Large intestine (tissue), 3 donors: ENCODE data around the gene TRIM47. TPM values are rescaled to one million over a fixed set of nuclear protein-coding genes. Genes with fewer than 3 reads are reported as not detected.

Experiments
- DNase-seq, 2 donors: peaks; one replicate each; pipeline versions ENCODE4 v3.0.0 to v3.0.0-alpha.2; 2013
- H3K27ac ChIP-seq: one replicate; pipeline ENCODE4 v1.5.1; 2013; ENCODE audit warnings: low read length
- H3K27me3 ChIP-seq: 2 replicates; pipeline ENCODE4 v1.6.1; 2013; ENCODE audit warnings: low read length; ENCODE audit not compliant: control insufficient read depth, insufficient read depth
- H3K36me3 ChIP-seq: 2 replicates; pipeline ENCODE4 v1.6.1; 2013; ENCODE audit warnings: low read length; ENCODE audit not compliant: control insufficient read depth, insufficient read depth
- H3K4me1 ChIP-seq: one replicate; pipeline ENCODE4 v1.6.1; 2013; ENCODE audit warnings: low read length; ENCODE audit not compliant: control insufficient read depth, insufficient read depth
- H3K4me3 ChIP-seq: one replicate; pipeline ENCODE4 v1.5.1; 2013; ENCODE audit warnings: low read length
- H3K9me3 ChIP-seq: one replicate; pipeline ENCODE4 v1.6.1; 2013; ENCODE audit warnings: mild to moderate bottlenecking, low read depth, low read length, moderate library complexity; ENCODE audit not compliant: control insufficient read depth
- WGBS: methylation state at CpG from one replicate; pipeline ENCODE4 v1.1.5; 2013; ENCODE audit warnings: low lambda C conversion rate; ENCODE audit not compliant: insufficient coverage; 5-methylcytosine and 5-hydroxymethylcytosine counted together
- polyA plus RNA-seq: library from polyadenylated mRNA; unstranded; fragments of 120-200 nt; gene quantifications from one replicate; pipeline ENCODE4 v1.2.1, GENCODE V29; 2013

The TRIM47 gene
- polyA plus RNA-seq, 1 donor = 9.8 TPM

DNA sequence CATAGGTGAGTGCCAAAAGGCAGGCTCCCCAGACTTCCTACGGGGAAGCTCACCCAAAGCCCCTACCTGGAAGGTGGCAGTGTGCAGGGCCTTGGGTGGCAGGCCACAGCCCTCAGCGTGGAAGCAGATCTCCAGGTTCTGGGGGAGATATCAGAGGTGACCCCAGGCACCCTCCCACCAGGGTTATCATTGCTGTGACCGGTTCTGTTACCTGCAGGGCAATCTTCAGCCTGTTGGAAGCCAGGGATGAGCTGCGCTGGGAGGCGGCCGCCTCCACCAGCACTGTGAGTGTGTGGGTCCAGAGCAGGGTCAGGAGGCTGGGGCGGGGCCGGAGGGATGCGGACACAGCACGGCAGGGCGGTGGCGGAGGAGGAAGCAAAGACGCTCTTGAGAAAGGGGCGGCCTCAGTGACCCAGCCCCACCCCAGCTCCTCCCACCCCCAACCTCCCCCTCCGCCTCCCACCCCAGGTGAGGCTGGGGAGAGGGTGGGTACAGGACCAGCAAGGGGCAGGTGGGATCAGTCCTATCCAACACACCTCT, 47.3 kb downstream of the TRIM47 start:
- H3K27me3 ChIP-seq = no peaks in the 10 kb centered on the region
- no peak for DNase-seq
- H3K9me3 ChIP-seq = peaks cover 6% of the 10 kb centered on the region
- no CpG with 5 or more reads among the region's 15 CpGs for WGBS
- H3K27ac ChIP-seq = no peak overlapping the region
- peaks cover 15% of the 10 kb centered on the region for H3K36me3 ChIP-seq
- H3K4me3 ChIP-seq = no peak overlapping the region
- H3K4me1 ChIP-seq = peaks cover 7% of the 10 kb centered on the region

DNA sequence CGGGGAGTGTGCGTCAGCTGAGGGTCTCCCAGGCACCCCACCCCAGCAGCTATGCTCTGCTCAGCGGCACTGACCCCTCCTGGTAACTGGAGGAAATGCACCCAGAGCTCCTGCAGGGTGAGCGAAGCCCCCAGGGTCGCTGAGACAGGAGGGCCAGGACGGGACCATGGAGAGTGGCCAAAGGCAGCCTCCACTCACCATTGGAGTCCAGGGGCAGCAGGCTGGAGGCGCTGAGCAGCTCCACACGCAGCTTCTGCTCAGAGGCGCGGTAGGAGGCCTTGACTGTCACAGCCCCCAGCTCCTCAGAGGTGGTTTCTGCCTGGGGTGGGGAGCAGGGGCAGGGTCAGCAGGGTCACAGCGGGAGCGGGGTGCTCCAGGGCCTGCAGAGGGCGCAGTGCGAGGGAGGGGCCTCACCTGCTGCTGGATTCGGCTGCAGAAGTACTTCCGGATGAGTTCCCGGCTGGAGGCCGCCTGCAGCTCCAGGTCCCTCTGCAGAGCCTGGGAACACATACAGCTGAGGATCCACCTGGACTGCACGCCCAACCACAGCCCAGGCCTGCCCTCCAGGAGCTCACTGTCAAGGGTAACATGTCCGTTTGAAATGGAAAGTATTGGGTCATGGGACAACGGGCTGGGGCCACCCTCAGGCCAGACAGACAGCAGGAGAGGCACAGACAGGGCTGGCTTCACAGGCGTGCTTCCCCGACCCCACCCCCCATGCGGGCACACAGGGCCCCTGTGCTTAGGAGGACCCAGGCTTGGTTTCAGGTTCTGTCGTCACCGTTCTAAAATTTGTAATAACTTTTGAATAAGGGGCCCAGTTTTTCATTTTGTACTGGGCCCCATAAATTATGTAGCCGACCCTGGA, 48.0 kb downstream of the TRIM47 start:
- H3K9me3 ChIP-seq = peaks cover 5% of the 10 kb centered on the region
- peaks cover 20% of the 10 kb centered on the region for H3K36me3 ChIP-seq
- DNase-seq = no peak
- H3K4me1 ChIP-seq = peaks cover 7% of the 10 kb centered on the region
- H3K27ac ChIP-seq = no peak overlapping the region
- no peaks in the 10 kb centered on the region for H3K27me3 ChIP-seq
- H3K4me3 ChIP-seq = no peak overlapping the region
- WGBS = no CpG with 5 or more reads among the region's 27 CpGs

DNA sequence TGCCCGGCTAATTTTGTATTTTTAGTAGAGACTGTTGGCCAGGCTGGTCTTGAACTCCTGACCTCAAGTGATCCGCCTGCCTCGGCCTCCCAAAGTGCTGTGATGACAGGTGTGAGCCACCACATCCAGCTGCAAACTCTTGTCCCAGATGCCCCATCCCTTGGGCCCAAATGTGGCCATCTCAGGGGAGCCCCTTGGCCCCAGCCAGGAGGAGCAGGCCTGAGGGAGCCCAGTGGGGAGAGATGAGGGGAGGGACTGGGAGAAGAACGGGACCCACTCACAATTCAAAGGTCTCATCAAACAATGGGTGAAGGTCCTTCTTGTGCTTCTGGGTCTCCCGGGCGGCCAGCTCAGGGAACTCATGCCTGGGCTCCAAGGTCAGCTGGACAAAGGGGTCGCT, 48.6 kb downstream of the TRIM47 start:
- WGBS = no CpG with 5 or more reads among the region's 7 CpGs
- H3K36me3 ChIP-seq = peaks cover 23% of the 10 kb centered on the region
- no peak for DNase-seq

DNA sequence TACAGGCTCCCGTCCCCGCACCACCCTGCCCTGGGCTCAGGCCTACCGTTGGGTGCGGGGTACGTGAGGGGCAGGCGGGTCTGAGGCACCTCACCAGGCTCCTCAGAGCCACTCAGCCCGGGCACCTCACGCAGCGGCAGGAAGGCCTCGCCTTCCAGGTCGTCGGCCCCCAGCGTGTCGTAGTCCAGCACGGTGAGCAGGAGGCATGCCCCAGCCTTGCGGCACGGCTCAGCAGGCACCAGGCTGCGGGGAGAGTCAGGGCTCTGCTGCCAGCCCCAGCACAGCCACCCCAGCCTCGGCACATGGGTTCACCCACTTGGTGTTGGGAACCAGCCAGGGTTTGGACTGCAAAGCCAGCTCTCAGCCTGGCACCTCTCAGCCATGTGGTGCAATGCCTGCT, 49.6 kb downstream of the TRIM47 start:
- no CpG with 5 or more reads among the region's 19 CpGs for WGBS
- H3K27ac ChIP-seq = no peak overlapping the region
- peaks cover 28% of the 10 kb centered on the region for H3K36me3 ChIP-seq

More for the DNA sequence above, 48.6 kb downstream of the TRIM47 start:
- Histone ChIP-seq H3K27ac (no peak overlapping the region), H3K9me3 (peaks cover 3% of the 10 kb centered on the region), H3K4me1 (peaks cover 7% of the 10 kb centered on the region), H3K4me3 (no peak overlapping the region), H3K27me3 (no peaks in the 10 kb centered on the region)

DNA sequence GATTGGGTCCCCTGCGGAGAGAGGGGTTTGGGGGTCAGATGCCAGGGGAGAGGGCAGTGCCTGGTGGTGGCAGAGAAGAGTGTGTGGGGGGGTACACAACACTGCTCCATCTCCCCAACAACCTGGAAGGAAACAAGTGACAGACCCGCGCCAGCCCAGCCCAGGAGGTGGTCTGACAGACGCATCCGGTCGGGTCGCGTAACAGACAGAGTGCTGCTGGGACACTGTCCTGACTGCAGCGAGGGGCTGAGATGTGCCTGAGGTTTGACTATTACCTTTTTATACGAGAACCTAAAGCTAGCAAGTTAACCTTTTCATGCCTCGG, 50.3 kb downstream of the TRIM47 start:
- Histone ChIP-seq H3K4me1 (peaks cover 7% of the 10 kb centered on the region), H3K36me3 (peaks cover 35% of the 10 kb centered on the region), H3K4me3 (peak overlapping the region; percentile 27), H3K27me3 (no peaks in the 10 kb centered on the region), H3K9me3 (peaks cover 3% of the 10 kb centered on the region), H3K27ac (peak overlapping the region; percentile 42)
- no CpG with 5 or more reads among the region's 11 CpGs for WGBS
- DNase-seq = no peak

More for the DNA sequence above, 49.6 kb downstream of the TRIM47 start:
- no peak overlapping the region for H3K4me3 ChIP-seq
- no peak for DNase-seq
- no peaks in the 10 kb centered on the region for H3K27me3 ChIP-seq
- no peaks in the 10 kb centered on the region for H3K9me3 ChIP-seq
- H3K4me1 ChIP-seq = peaks cover 7% of the 10 kb centered on the region

DNA sequence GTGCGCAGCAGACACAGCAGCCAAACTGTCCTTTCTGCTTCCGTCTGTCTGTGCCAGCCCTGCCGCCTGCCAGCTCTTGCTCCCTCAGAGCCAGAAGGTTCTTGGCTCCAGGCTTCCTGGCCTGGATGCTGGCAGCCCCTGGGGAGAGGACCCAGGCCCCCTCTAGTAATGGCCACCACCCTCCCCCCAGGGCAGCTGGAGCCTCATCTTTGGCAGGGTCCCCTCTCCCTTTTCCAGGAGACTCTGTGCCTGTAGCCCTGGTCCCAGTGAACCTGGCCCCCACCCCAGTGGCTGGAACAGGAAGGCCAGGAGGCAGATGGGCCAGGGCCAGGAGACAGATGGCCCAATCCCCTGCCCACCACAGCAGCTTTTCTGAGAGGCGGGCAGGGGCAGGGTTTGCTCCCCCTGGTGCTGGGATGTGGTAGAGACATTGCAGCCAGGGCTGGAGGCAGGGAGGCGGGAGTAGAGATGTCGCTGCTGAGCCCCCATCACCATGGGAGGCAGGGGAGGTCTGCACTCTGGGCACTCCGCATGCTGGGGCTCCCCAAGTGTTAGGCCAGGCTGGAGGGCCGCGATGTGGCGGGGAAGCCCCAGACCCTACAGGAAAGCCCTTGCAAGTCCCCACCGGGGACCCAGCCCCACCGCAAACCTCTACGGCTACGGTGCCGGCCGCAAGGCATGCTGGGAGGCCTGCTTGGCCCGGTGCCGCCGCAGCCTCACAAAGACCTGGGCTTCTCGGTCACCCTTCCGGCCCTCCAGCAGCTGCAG, 50.9 kb downstream of the TRIM47 start:
- DNase-seq = peak in 1 of 2 donors; percentile 58
- H3K9me3 ChIP-seq = peaks cover 3% of the 10 kb centered on the region
- H3K27me3 ChIP-seq = no peaks in the 10 kb centered on the region
- peaks cover 41% of the 10 kb centered on the region for H3K36me3 ChIP-seq
- H3K4me1 ChIP-seq = peaks cover 7% of the 10 kb centered on the region
- WGBS = no CpG with 5 or more reads among the region's 21 CpGs
- peak overlapping the region; percentile 42 for H3K27ac ChIP-seq
- H3K4me3 ChIP-seq = peak overlapping the region; percentile 27

DNA sequence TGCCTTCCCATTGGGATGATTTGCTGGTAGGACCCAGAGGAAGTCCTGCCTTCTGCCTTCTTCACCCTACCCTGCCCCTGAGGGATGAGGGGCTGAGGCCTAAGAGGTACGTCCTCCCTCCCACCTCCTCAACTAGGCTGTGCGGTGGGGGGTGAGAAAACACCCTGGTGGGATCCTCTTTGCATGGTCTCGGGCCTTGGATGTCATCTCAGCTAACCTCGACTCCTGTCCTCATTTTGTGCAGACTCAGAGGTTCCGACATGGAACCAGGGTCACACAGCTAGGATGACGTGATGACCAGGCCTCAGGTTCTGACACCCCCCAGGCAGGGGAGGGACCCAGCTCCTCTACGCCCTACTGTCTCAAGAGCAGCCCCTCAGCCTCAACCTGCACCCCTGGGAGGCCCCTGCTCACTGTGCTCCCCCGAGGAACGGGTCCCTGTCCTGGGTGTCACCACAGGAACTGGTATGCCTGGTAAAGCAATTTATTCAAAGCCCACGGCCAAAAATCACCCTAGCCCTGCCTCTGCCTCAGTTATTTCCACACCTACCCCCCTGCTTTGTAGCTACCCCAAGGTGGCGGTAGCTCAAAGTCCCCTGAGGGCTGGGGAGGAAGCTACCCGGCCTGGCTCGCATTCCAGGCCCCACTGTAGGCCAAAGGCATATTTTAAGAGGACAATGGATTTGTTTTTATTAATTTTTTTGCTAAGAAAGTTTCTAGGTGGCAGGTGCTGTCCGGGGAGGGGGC, 51.6 kb downstream of the TRIM47 start:
- no peak for DNase-seq
- peaks cover 7% of the 10 kb centered on the region for H3K4me1 ChIP-seq
- H3K36me3 ChIP-seq = peaks cover 48% of the 10 kb centered on the region
- H3K27ac ChIP-seq = peak overlapping the region; percentile 23
- 80% methylated on average over 1 of the region's 14 CpGs for WGBS
- H3K27me3 ChIP-seq = no peaks in the 10 kb centered on the region
- peaks cover 3% of the 10 kb centered on the region for H3K9me3 ChIP-seq
- H3K4me3 ChIP-seq = no peak overlapping the region

DNA sequence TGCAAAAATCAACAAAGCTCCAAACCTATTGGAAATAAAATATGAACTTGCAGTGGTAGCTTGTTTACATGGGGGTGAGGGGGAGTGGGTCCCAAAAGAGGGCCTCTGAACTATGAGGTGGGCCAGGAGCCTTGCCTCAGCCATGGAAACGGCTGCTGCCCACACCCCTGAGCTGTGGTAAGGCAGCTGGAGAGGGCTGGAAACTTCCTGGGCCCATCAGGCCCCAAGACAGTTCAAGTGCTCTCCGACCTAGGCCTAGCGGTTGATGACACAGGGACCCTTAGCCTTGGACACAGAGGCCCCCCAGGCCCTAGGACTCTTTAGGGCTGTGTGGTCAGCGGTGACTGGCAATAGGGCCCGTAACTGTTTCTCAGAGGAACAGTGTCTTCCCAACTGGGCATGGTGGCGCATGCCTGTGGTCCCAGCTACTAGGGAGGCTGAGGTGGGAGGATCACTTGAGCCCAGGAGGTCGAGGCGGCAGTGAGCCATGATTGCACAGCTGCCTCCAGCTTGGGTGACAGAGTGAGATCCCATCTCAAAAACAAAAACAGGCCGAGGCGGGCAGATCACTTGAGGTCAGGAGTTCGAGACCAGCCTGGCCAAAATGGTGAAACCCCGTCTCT, 52.5 kb downstream of the TRIM47 start:
- H3K4me1 ChIP-seq = peaks cover 7% of the 10 kb centered on the region
- H3K9me3 ChIP-seq = peaks cover 3% of the 10 kb centered on the region
- H3K27me3 ChIP-seq = no peaks in the 10 kb centered on the region
- no peak overlapping the region for H3K4me3 ChIP-seq
- no peak for DNase-seq
- no peak overlapping the region for H3K27ac ChIP-seq
- WGBS = no CpG with 5 or more reads among the region's 12 CpGs
- peaks cover 56% of the 10 kb centered on the region for H3K36me3 ChIP-seq

DNA sequence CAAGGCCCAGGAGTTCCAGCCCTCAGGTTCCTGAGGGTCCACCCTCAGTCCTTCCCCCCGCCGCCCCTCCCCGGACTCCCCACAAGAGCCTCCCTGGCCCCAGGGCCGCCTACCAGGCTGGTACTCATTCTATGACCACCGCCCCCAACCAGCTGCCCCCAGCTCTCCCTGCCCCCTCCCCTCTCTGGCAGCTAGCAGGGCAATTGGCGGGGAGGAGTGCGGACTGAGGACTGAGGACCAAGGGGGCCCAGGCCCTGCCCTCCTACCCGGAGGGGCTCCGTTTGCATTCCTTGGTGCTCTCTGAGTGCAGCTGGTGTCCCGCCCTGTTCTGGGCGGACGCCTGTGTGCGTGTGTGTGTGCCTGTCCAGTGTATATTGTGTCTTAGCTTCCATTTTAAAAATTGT, 53.2 kb downstream of the TRIM47 start:
- Histone ChIP-seq H3K27ac (no peak overlapping the region), H3K4me3 (no peak overlapping the region), H3K27me3 (no peaks in the 10 kb centered on the region), H3K4me1 (peaks cover 7% of the 10 kb centered on the region), H3K9me3 (peaks cover 3% of the 10 kb centered on the region), H3K36me3 (peaks cover 64% of the 10 kb centered on the region)
- no peak for DNase-seq
- no CpG with 5 or more reads among the region's 13 CpGs for WGBS
